ENCODE results near the gene C16orf87.
"Not testable (repeated sequence)": the region's sequence is repeated elsewhere in the genome, so short reads cannot be mapped to it uniquely, and the experiment has no call there.

C16orf87 gene, protein sequence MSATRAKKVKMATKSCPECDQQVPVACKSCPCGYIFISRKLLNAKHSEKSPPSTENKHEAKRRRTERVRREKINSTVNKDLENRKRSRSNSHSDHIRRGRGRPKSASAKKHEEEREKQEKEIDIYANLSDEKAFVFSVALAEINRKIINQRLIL

DNA sequence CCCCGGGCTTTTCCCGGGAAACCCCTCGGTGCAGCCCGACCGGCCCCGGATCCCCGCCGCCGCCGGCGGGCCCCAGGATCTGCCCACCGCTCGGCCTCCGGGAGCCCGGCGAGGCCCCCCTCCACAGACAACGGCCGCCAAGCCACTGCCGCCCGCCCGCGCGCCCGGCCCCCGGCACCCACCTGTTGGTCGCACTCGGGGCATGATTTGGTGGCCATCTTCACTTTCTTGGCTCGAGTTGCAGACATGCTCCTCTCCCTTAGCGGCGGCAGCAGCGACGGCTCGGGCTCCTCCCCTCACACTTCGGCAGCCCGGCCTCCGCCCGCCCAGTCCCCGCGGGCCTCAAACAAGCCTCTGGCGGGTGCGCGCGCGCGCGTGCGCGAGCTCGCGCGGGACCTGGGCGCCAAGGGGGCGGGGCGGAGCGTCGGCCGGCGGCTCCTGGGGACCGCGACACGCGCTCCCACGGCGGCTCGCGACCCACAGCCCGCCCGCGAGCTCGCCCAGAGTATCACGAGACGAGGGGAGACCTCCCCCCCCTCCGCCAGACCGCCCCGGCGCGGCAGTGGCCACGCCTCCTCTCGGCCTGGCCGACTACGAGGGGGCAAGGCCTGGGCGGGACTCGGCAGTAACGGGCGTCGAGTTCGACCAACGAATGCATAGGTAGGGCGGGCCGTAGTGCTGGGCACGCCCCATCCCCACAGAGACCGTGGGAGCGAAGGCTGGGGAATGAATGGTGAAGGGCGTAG is at the start of gene C16orf87:
Gene C16orf87 (minus strand): TSS at position 279 of the 746 bp plus-strand sequence. CDS start 31 bp downstream, at position 248.
- peak; percentile 95 for DNase-seq

DNA sequence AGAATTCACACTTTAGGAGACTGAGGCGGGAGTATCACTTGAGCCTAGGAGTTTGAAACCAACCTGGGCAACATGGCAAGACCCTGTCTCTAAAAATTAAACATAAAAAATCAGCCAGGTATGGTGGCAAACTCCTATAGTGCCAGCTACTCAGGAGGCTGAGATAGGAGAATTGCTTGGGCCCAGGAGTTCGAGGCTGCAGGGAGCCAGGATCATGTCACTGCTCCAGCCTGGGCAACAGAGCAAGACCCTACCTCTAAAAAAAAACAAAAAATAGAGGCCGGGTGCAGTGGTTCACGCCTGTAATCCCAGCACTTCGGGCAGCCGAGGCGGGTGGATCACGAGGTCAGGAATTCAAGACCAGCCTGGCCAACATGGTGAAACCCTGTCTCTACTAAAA is 44.3 kb upstream of the C16orf87 start:
- no peak for DNase-seq

DNA sequence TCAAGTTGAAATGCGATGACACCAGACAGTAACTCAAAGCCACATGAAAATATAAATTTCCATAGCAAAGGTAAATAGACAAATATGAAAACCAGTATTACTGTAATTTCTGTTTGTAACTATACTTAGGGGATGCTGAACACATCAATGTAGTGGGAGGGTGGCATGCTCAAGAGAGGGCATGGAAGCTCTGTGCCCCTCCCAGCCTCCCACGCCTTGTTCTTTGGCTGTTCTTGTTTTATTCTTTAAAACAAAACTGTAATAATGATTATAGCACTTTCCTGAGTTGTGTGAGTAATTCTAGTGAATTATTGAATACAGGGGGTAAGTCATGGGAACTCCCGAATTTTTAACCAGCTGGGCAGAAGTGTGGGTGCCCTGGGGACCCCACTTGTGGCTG is 42.2 kb upstream of the C16orf87 start:
- DNase-seq: no peak

DNA sequence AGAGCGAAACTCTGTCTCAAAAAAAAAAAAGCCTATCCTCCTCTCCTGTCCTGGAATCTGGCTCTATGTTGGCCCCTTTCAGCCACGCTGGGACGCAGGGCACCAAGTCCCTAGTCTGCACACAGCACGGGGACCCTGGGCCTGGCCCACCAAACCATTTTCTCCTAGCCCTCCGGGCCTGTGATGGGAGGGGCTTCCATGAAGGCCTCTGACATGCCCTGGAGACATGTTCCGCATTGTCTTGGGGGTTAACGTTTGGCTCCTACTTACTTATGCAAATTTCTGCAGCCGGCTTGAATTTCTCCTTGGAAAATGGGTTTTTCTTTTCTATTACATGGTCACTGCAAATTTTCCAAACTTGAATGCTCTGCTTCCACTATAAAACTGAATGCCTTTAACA is 40.6 kb upstream of the C16orf87 start:
- no peak for DNase-seq

DNA sequence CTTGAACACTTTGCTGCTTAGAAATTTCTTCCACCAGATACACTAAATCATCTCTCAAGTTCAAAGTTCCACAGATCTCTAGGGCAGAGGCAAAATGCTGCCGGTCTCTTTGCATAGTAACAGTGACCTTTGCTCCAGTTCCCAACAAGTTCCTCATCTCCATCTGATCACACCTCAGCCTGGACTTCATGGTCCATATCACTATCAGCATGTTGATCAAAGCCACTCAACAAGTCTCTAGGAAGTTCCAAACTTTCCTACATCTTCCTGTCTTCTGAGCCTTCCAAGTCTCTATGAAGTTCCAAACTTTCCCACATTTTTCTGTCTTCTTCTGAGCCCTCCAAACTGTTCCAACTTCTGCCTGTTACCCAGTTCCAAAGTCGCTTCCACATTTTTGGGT is 37.9 kb upstream of the C16orf87 start:
- DNase-seq: not testable (repeated sequence)

DNA sequence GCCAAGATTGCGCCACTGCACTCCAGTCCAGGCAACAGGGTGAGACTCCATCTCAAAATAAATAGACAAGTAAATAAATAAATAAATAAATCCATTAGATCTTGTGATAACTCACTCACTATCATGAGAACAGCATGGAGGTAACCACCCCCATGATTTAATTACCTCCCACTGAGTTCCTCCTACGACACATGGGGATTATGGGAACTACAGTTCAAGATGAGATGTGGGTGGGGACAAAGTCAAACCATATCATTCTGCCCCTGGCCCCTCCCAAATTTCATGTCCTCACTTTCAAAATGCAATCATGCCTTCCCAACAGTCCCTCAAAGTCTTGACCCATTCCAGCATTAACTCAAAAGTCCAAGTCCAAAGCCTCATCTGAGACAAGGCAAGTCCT is 36.5 kb upstream of the C16orf87 start:
- not testable (repeated sequence) for DNase-seq

DNA sequence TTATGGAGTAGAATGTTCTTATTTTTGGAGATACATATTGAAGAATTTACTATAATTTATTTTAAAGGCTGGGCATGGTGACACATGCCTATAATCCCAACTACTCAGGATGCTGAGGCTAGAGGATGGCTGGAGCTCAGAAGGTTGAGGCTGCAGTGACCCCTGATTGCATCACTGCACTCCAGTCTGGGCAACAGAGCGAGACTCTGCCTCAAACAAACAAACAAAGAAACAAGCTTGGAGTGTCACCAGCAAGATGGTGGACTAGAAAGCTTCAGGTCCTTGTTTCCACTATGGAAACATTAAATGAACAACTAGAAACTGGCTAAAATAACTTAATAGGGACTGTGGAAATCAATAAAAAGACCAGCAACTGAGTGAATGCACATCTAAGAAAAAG is 35.3 kb upstream of the C16orf87 start:
- DNase-seq: no peak

DNA sequence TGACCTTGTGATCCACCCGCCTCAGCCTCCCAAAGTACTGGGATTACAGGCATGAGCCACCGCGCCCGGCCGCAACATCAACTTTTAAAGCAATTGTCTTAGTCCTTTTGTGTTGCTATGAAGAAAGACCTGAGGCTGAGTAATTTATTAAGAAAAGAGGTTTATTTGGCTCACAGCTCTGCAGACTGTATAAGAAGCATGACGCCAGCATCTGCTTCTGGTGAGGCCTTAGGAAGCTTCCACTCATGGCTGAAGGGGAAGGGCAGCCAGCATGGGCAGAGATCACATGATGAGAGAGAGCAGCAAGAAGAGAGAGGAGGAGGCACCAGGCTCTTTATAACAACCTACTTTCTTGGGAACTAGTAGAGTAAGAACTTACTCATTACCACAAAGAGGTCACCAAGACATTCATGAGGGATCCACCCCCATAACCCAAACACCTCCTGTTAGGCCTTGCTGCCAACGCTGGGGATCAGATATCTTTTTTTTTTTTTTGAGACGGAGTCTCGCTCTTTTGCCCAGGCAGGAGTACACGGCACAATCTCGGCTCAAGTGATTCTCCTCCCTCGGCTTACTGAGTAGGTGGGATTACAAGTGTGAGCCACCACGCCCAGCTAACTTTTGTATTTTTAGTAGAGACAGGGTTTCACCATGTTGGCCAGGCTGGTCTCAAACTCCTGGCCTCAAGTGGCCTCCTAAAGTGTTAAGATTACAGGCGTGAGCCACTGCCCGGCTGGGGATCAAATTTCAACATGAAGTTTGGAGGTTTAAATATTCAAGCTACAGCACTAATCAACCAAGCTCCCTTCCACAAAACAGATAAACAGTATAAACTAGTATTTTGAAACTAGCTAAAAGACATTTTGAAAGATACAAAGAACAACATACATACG is 31.8 kb upstream of the C16orf87 start:
- no peak for DNase-seq

DNA sequence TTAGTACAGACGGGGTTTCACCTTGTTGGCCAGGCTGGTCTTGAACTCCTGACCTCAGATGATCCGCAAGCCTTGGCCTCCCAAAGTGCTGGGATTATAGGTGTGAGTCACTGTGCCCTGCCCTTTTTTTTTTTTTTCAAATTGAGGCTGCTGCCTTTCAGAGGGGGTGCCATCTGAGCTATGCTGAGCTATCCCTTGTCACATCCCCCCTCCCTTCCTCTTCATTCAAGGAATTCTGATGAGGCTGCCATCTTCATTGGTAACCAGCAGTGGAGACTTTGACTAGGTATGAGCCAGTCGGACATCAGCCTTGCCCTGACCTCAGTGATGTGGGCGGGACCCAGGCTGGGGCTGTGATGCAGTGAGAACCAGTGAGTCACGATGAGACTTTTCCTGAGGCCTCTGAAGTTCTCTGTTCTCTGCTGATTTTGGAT is 28.8 kb upstream of the C16orf87 start:
- DNase-seq: no peak

DNA sequence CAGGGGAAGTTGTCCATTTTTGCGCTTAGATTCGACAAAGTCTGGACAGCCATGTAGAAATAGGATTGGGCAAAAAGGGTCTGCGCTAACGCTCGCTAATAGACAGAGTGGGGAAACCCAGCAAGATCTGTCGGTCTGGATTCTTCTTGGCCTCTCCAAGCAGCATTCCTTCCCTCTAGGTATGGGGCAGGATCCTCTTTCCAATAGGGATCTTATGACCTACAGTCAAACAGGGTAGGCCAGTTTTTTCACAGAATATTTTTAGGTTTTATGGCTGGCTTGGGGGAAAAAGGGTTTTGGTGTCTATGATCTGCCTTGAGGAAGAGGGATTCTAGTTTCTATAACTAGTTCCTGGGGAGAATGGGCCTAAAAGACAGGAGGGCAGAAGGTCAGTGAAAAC is 27.2 kb upstream of the C16orf87 start:
- DNase-seq: no peak

DNA sequence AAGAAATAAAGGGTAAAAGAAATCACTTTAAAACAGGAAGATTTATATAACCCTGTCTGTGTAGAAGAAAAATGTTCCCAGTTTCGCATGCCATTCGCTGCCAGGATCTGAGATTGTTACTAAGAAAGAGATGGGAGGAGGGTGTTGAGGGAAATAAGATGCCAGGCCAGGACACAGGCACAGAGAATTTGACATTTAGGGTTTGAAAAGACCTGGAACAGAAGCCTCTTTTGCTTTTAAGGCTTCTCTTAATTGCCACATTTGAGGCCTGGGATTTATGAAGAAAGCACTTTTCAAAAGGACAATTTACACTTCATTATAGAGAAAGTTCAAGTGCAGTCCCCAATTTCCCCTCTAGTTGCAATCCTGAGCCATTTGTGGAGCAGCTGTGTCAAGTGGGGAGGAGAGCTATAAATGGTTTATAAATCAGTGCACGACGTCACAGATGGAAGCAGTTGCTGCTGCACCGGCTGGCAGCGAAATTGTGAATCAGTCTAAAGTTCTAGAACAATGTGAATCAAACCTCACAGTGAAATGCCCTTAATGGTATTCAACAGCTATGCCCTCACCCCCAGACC is 26.5 kb upstream of the C16orf87 start:
- DNase-seq: no peak

DNA sequence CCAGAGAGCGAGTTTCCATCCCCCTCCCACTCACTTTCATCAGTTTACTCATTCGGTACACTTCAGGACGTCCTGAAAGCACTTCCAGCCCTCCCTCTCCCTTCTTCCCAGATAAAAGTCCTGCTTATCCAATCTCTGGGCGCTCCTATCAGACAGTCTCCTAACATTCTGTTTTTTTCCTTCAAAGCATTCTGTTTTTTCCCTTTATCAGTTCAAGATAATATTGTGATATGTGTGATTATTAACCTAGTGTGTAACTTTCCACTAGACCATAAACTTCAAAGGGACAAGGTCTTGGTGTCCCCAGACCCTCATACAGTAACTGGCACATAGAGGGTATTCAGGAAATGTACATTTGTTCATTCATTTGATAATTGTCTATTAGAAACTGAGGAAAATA is 24.4 kb upstream of the C16orf87 start:
- DNase-seq: no peak

DNA sequence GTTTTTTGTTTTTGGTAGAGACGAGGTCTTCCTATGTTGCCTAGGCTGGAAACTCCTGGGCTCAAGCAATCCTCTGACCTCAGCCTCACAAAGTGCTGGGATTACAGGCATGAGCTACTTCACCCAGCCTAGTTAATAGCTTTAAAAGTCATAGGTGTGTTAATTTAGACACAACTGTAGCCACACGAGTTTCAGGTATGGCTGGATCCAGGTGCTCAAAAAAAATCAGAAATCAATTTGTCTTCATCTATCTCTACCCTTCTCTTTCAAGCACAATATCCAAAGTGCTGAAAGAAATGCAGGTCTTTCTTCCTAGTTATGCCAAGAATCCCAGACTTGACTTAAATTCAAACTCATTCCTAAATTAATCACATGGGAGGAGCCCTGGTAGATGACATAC is 23.9 kb upstream of the C16orf87 start:
- DNase-seq: no peak

DNA sequence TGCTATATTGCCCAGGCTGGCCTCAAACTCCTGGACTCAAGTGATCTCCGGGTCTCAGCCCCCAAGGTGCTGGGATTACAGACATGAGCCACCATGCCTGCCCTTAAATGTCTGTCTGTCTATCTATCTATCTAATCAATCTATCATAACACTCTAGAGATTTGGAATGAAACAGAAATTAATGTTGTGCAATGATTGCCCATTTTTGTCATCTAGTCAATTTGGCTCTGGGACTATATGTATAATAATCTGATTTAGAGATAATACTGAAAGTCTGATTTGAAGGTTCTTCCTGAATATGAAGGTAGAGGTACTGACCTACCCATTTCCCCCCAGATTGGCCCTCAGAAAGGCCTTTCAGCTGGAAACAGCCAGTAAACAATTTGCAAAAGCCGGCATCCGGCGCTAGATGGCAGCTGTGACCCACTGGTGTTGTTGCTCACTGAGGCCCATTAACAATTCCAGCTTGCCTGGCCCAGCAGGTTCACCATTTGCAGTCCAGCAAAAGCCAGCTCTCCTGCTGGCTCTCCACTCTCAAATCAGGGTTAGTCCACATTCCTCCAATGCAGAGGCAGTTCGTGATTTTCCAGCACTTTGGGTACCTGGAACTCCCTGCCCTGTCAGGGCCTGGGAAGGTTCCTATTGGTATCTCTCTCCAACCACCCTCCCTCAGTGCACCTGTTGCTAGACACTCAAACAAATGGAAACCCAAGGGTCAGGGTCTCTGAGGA is 22.9 kb upstream of the C16orf87 start:
- peak; percentile 85 for DNase-seq

DNA sequence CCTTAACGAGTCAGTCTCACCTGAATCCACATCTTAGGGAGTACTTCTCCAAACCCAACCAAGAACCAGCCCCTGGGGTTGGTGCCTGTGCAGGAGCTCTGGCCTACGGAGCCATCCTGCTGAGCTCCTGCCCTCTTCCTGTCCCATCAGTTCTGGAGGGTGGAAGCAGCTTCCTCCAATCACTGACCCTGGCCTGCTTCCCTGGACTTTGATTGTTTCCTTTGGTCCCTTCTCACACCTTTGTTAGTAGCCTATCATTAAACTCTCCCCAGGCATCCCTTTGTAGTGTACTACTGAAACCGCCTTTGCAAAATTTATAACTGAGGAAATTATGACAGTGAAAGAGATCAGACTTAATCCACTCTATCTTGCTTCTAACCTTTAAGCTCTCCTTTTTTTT is 21.1 kb upstream of the C16orf87 start:
- DNase-seq: no peak

DNA sequence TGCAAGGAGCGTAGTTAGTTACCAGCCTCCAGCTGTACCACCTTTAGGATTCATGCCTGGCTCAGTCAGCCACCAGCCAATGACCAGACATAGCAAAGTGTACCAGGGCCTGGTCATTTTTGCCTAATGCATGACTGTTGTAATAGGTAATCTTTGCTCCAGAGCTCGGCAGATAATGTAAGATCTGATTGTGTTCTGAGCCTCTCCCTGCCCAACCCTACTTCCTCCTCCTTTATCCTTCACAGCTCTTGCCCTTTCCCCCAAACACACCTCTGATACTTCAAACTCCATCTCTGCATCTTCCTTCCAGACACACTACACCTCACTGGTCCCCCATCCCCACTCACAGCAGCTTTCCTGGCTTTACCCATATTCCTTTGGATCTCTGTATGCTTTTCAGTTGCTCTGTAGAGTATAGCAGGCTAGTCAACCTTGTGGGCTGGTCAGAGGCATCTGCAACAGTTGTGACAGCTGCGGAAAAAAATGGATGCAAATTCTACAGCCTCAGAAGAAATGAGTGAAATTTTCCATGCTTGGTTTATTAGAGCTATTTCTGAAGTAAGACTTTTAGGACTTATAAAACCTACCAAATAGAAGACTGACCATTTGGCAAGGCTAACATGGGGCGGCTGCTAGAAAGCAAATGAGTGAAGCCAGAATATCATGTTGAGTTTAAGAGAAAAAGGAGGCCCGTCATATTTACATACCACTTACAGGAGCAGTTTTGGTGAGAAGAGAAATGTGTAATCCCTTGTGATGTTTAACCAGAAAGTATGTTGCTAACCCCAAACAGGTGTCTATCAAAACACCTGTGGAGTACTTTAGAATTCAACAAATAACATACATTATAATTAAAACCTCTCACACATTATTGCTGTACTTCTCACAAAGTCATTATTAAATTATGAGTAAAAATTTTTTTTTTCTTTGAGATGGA is 19.9 kb upstream of the C16orf87 start:
- DNase-seq: no peak

DNA sequence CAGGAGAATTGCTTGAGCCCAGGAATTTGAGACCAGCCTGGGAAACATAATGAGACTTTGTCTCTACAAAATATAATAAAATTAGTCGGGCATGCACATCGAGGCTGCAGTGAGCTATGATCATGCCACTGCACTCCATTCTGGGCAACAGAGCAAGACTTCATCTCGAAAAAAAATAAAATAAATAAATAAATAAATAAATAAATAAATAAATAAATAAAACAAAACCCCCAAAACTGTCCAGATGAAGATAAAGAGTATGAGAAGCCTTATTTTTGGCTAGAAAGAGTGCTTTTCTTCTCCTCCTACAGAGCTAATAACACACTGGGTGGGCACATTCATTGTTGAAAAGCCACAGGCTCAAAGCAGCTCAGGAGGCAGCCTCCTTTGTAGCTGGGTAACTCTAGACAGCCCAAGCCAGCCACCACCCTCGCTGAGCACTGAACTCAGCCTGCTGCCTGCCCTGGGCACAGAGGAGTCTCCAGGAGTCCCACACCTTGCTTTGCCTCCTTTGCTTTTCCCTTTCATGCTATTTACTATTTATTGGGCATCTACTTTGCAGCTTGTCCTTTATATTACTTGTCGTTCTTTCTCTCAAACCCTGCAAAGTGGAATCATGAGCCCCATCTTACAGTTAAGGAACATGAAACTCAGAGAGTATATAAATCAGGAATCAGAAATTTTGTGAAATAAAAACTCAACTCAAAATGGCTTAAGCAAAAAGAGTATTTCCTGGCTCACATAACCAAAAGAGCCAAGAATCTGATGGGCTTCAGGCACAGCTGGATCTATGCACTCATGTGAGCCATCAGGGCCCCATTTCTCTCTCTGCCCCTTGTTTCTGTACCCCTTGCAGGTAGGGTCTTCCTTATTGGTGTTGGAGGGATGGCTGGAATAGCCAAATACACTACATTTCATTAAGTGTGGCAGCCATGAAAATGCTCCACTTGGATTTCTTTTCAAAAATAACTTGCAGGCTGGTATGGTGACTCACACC is 18.1 kb upstream of the C16orf87 start:
- DNase-seq: no peak

DNA sequence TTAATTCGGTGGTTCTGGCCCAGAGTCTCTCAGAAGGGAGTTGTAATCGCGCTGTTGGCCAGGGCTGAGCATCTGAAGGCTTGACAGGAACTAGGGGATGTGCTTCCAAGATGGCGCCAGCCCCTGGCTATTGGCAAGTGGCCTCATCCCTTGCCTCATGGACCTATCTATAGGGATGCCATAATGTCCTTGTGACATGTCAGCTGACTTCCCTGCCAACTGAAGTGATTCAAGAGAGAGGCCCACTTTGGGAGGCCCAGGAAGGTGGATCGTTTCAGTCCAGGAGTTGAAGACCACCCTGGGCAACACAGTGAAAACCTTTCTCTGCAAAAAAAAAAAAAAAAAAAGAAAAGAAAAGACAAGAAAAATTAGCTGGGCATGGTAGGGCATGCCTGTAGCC is 15.0 kb upstream of the C16orf87 start:
- no peak for DNase-seq

DNA sequence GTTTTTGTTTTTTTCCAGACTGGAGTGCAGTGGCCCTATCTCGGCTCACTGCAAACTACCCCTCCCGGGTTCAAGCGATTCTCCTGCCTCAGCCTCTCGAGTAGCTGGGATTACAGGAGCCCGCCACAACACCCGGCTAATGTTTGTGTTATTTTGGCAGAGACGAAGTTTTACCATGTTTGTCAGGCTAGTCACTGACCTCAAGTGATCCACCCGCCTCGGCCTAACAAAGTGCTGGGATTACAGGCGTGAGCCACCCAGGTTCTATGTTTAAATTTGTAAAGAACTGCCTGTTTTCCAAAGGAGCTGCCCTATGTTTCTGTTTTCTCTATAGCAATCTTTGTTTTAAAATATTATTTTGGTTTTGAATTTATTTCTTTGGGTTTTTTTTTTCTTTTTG is 13.8 kb upstream of the C16orf87 start:
- no peak for DNase-seq
